CD1c-positive myeloid dendritic cell (primary cell): ENCODE measurements around the gene FAM76A.
"Not testable (repeated sequence)": the region's sequence is repeated elsewhere in the genome, so short reads cannot be mapped to it uniquely, and the experiment has no call there.

Source experiments
- DNase-seq: peaks from one replicate; pipeline ENCODE4 v3.0.0-alpha.2; 2016; ENCODE audit errors: extremely low spot score

Gene FAM76A

GRCh38 chr1:27778056-27778455, 52.3 kb downstream of the FAM76A start:
- no peak for DNase-seq

- DNase-seq = peak; percentile 47
Measured at GRCh38 chr1:27779122-27779521, 53.4 kb downstream of the FAM76A start.

DNA sequence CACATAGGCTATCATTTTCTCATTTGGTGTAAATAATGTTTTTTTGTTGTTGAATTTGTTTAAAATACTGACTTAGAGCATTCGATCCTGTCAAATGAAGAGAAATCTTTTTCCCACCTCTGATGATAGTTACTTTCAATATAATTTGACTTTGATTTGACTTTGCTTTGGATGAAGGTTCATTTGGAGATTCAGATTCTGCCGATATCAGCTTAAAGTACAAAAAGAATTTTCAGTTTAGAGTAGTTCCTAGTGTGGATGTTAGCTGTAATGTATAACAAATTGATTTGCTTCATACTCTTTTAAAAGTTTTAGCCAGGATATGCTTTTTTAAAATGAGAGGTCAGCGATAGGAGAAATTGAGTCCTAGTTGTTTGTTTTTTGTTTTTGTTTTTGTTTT, 57.2 kb downstream of the FAM76A start:
- DNase-seq = no peak

DNA sequence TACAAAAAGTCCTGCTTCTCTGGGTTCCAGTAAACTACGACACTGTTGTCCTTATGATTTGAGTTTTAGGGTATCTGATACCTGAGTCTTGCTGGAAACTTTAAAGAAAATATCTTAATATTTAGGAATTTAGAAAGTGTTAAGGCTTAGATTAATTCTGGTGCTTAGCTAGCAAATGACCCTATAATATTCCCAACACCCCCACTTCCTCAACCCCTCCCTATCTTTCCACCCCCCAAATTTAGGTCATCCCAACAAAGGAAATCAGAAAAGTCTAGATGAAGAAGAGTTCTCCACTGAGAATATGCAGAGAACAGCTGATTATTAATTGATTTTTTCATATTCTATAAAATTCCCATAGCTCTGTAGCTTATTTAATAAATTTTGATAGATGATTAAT, 58.9 kb downstream of the FAM76A start:
- DNase-seq = no peak

DNA sequence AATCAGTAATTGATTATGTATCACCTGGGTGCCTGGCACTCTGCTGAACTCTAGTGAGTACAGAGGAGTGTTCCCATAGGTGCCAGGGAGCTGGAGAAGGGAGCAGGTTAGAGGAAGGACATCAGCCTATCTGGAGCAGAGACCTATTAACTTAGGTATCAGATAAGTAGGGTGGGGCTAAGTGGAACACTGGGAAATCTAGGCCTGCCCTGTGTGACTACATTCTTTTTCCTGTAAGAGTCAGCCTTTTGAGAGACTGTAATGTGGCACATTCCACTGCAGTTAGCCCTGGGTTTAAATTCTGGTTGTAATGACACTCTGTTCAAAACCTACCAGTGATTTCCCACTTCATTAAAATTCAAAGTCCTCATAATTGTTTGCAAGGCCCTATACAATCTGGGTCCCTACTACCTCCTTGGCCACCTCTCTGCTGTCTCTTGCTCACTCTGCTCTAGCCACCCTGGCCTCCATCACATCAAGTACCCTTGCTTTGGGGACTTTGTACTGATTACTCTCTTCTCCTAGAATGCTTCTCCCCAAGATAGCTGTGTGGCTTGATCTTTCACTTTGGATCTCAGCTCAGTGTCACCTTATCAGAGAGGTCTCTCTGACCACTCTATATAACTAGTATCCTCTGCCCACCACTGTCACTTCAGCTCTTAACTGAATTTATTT, 60.2 kb downstream of the FAM76A start:
- no peak for DNase-seq

DNA sequence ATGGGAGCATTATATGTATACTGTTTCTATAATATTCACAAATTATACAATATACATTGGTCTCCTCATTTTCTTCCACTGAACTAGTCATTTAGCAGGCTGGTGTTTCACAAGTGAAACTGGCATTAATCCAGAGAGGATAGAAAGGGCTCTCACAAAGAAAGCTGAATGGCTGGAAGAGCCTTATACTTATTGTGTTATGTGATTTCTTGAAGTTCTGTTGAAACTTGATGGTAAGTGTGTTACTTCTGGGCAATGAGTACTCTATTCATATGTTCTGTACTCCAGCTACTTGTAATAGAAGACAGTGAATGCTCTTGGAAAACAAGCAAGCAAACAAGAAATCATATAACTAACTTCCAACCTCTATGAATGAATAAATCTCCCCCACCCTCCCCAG, 62.1 kb downstream of the FAM76A start:
- peak; percentile 16 for DNase-seq

- DNase-seq = peak; percentile 76
Measured at GRCh38 chr1:27789540-27790041, 63.8 kb downstream of the FAM76A start.

GRCh38 chr1:27790270-27790669, 64.5 kb downstream of the FAM76A start:
- not testable (repeated sequence) for DNase-seq

DNA sequence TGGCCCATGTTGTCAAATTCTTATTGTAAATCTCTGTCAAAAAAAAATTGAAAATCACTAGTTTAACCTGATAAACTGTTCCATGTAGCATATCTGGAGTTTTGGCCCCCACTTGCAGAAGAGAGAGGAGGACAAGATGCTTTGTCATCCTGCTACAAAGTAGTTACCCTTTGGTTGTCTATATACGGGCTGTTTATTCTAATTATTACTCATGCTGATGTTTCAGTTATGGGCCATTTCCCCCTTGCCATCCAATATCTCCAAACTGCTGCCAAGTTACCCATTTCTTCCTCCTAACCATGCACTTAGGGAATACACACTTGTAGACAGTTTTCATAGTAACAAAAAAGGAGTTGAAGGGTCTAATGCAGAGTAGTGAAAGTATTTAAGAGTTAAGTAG, 69.8 kb downstream of the FAM76A start:
- no peak for DNase-seq

DNA sequence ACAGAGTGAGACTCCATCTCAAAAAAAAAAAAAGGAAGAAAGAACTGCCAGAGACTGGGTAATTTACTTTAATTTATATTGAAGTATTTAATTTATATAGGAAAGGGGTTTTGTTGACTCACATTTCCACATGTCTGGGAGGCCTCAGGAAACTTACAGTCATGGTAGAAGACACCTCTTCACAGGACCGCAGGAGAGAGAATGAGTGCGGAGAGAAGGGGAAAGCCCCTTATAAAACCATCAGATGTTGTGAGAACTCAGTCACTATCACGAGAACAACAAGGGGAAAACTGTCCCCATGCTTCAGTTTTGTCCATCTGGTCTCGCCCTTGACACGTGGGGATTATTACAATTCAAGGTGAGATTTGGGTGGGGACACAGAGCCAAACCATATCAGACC, 79.0 kb downstream of the FAM76A start:
- no peak for DNase-seq

- DNase-seq = no peak
Measured at GRCh38 chr1:27806758-27807157, 81.0 kb downstream of the FAM76A start.

- DNase-seq = no peak
Measured at GRCh38 chr1:27807385-27807784, 81.6 kb downstream of the FAM76A start.

GRCh38 chr1:27808131-27808530, 82.4 kb downstream of the FAM76A start:
- DNase-seq = not testable (repeated sequence)

DNA sequence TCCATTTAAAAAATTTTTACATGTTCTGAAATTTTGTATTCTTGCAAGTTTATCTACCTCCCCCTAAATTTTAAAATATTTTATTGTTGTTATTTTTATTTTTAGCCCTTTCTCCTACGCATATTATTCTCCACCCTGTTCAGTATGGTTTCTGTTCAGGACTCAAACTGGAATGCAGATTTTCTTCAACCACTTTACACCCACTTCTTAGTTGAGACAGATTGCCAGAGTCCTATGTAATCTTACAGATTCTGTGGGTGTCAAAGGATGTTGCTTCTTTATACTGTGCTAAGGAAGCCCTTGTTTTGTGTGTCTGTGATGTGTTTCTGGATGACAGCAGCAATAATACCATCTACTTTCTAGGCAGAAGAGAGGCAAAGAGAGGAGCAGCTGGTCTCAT, 84.1 kb downstream of the FAM76A start:
- no peak for DNase-seq

DNA sequence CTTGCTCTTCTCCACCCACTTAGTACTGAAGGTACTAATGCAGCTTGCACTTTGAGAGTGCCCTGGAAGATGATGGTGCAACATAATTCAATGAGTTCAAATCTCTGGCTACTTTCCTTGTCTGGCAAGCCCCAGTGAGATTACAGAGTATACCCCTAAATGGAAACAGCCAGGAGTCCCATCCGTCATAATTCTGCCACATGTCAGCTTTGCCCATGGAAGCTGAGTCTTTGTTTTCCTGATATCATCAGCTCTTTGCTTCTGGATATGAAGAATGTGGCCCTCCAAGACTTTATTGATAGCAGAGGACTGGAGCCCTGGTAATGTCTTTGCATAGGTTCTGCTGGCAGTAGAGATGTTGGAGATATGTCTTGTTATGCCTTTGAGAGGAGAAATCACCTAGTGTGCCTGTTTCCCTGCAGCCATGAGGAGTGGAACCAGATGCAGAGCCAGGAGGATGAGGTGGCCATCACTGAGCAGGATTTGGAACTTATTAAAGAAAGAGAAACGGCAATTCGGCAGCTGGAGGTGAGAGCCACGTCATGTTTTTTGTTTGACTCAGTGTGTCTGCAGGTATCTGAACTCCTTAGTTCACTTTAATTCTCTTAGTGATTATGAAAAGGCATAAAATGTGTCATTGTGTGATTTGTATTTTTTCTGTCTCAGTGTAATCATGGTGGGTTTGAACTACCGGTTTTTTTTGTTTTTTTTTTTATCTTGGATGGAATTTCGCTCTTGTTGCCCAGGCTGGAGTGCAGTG, 86.2 kb downstream of the FAM76A start:
- DNase-seq = no peak
